Skeletal muscle tissue (tissue), 4 donors: ENCODE results near the gene ANKRD29. TPM values are rescaled to one million over a fixed set of nuclear protein-coding genes. Genes with fewer than 3 reads are reported as not detected.

Source experiments
- H3K27ac ChIP-seq: one replicate; pipeline ENCODE4 v1.7.0; 2013; ENCODE audit warnings: mild to moderate bottlenecking, low read depth, low read length, inconsistent platforms
- H3K27me3 ChIP-seq, 3 donors: one replicate each; pipeline ENCODE4 v1.7.0; 2013; ENCODE audit warnings: low read length in 3 of 3; ENCODE audit not compliant: control insufficient read depth in 3 of 3, insufficient read depth in 3 of 3
- H3K36me3 ChIP-seq, 3 donors: one replicate each; pipeline ENCODE4 v1.7.0; 2013; ENCODE audit warnings: low read length in 3 of 3; ENCODE audit not compliant: control insufficient read depth in 3 of 3, insufficient read depth in 3 of 3
- H3K4me1 ChIP-seq, 3 donors: one replicate each; pipeline ENCODE4 v1.7.0; 2013; ENCODE audit warnings: low read length in 3 of 3, mild to moderate bottlenecking in 3 of 3; ENCODE audit not compliant: control insufficient read depth in 3 of 3, insufficient read depth in 3 of 3
- H3K4me3 ChIP-seq, 3 donors: one replicate each; pipeline ENCODE4 v1.7.0; 2013; ENCODE audit warnings: low read length in 3 of 3
- H3K9ac ChIP-seq, 3 donors: one replicate each; pipeline ENCODE4 v1.7.0; 2013; ENCODE audit warnings: low read length in 3 of 3, mild to moderate bottlenecking in 3 of 3, moderate library complexity in 2 of 3, low read depth in 1 of 3
- H3K9me3 ChIP-seq, 3 donors: one replicate each; pipeline ENCODE4 v1.7.0; 2013; ENCODE audit warnings: low read length in 3 of 3; ENCODE audit not compliant: control insufficient read depth in 3 of 3
- total RNA-seq: library from RNA; depleted of rRNA; stranded (reverse); fragments of >200 nt; gene quantifications from one replicate; pipeline ENCODE4 v1.2.3, GENCODE V29; 2014
- donor health status: Osteomylitis.

Gene ANKRD29
- total RNA-seq, 1 donor from 2014 or later = 3.7 TPM

DNA sequence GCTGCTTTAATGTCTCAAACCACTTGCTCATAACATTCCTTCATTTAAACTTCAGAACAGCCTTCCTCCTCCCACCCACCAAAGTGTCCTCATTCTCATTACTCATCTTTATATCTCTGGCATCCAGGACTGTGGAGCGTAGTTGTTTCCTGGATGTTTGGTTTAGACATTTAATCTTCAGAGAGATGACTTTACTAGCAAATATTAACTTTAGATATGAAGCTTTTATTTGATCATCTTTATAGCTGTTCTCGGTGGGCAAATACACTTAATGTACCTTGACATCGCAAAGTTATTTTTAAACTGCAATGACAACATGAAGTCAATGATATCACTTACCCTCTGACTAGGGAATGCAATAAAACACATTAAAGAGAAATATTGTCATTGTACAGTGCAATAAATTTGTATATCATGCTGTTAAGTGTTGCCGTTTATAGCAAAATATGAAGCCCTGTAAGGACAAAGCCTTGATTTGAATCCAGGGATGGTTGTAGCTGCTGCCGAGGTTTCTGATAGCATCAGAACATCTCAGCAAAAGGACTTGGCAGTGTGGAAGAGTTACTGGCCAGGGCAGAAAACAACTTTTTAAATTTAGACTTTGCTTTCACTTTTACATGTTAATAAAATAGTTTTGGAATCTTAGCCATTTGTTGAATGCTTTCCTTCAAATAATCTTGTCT lies 21.9 kb upstream of the ANKRD29 start:
- no peaks in the 10 kb centered on the region for H3K9me3 ChIP-seq
- peaks cover 5 to 11% (median 11%) of the 10 kb centered on the region in 3 donors for H3K27me3 ChIP-seq
- no peaks in the 10 kb centered on the region for H3K36me3 ChIP-seq
- no peak overlapping the region for H3K4me3 ChIP-seq
- H3K9ac ChIP-seq = no peak overlapping the region
- peaks cover 5 to 8% (median 5%) of the 10 kb centered on the region in 3 donors for H3K4me1 ChIP-seq
- H3K27ac ChIP-seq = no peak overlapping the region

DNA sequence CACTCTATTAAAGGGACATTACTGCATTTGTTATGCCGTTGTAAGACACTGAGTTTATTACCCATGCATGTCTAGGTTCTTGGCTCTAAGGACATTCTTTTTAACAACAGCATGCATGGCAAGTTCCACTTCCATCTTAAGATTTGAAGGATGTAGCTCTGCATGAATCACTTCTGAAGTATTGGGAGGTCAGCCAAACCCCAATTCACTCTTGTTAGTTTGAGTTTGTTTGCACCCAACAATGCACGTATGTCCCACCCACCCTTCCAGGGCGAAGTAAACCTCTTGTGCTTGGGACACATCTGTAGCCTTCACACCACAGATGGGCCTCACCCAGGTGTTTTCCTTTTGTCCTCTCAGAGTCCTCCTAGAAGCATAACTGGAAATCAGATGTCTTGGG lies 21.0 kb upstream of the ANKRD29 start:
- H3K36me3 ChIP-seq = no peaks in the 10 kb centered on the region
- peaks cover 1 to 6% (median 5%) of the 10 kb centered on the region in 3 donors for H3K27me3 ChIP-seq
- no peaks in the 10 kb centered on the region for H3K9me3 ChIP-seq
- H3K4me1 ChIP-seq = peaks cover 0 to under 1% (median under 1%) of the 10 kb centered on the region in 3 donors
- H3K27ac ChIP-seq = no peak overlapping the region
- no peak overlapping the region for H3K9ac ChIP-seq
- H3K4me3 ChIP-seq = no peak overlapping the region

DNA sequence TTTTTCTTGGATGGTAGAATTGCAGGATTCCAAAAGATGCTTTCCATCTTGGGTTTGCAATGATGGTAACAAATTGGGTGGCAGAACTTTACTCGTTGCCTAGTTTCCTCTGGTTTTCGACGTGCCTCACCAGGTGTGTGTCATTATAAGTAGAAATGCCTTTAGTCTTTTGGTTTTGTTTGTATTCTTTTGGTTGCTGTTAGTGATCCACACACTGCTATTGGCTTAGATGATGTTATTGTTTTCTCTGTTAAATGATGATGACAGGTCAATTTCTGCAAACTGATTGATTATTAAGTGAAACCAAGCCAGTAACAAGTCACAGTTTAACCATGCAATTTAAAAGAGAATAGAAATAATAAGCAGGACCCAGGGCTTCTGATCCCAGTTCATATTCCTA lies 20.4 kb upstream of the ANKRD29 start:
- H3K4me1 ChIP-seq = no peaks in the 10 kb centered on the region
- no peak overlapping the region for H3K27ac ChIP-seq
- H3K36me3 ChIP-seq = no peaks in the 10 kb centered on the region
- H3K4me3 ChIP-seq = no peak overlapping the region
- no peak overlapping the region for H3K9ac ChIP-seq
- no peaks in the 10 kb centered on the region for H3K9me3 ChIP-seq
- H3K27me3 ChIP-seq = peaks cover 0 to 5% (median 2%) of the 10 kb centered on the region in 3 donors

- Histone ChIP-seq H3K9me3 (no peaks in the 10 kb centered on the region), H3K36me3 (no peaks in the 10 kb centered on the region), H3K27ac (no peak overlapping the region), H3K4me1 (no peaks in the 10 kb centered on the region), H3K9ac (no peak overlapping the region), H3K27me3 (peaks cover 0 to 2% (median 1%) of the 10 kb centered on the region in 3 donors), H3K4me3 (no peak overlapping the region)
Observed at GRCh38 chr18:23682472-23682871, 19.8 kb upstream of the ANKRD29 start.

GRCh38 chr18:23682045-23682444 lies 19.3 kb upstream of the ANKRD29 start:
- H3K36me3 ChIP-seq = no peaks in the 10 kb centered on the region
- H3K4me3 ChIP-seq = no peak overlapping the region
- H3K9ac ChIP-seq = no peak overlapping the region
- peaks cover 0 to 2% (median 0%) of the 10 kb centered on the region in 3 donors for H3K27me3 ChIP-seq
- H3K9me3 ChIP-seq = no peaks in the 10 kb centered on the region
- H3K4me1 ChIP-seq = no peaks in the 10 kb centered on the region
- H3K27ac ChIP-seq = no peak overlapping the region

- Histone ChIP-seq H3K36me3 (no peaks in the 10 kb centered on the region), H3K27ac (no peak overlapping the region), H3K9me3 (peaks cover 0 to 2% (median 0%) of the 10 kb centered on the region in 3 donors), H3K4me1 (peaks cover 0 to 3% (median 2%) of the 10 kb centered on the region in 3 donors), H3K9ac (no peak overlapping the region), H3K4me3 (no peak overlapping the region), H3K27me3 (no peaks in the 10 kb centered on the region)
Observed at GRCh38 chr18:23675896-23676295, 13.2 kb upstream of the ANKRD29 start.

DNA sequence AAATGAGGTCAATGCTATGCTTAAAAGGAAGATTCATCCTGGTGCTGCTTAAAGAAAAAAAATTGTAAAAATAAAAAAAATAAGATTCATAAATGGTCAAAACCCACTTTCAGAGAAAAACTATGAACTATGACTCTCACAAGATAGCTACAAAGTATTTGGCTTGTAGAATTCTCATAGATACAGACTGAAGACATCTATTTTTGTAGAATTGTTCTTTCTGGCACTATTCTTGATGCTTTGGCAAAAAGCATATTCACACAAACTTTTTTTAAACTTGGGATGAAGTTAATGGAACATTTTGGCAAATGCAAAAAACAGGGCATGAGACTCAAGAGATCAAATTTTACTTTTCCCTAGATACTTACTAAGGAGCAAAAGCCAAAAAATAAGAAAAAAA lies 12.5 kb upstream of the ANKRD29 start:
- Histone ChIP-seq H3K27me3 (no peaks in the 10 kb centered on the region), H3K9me3 (peaks cover 0 to 2% (median 0%) of the 10 kb centered on the region in 3 donors), H3K4me3 (no peak overlapping the region), H3K9ac (no peak overlapping the region), H3K36me3 (no peaks in the 10 kb centered on the region), H3K27ac (no peak overlapping the region), H3K4me1 (peaks cover 0 to 3% (median 2%) of the 10 kb centered on the region in 3 donors)

- H3K36me3 ChIP-seq = no peaks in the 10 kb centered on the region
- H3K27ac ChIP-seq = no peak overlapping the region
- H3K9ac ChIP-seq = no peak overlapping the region
- peaks cover 2 to 4% (median 3%) of the 10 kb centered on the region in 3 donors for H3K4me1 ChIP-seq
- no peaks in the 10 kb centered on the region for H3K27me3 ChIP-seq
- no peak overlapping the region for H3K4me3 ChIP-seq
- H3K9me3 ChIP-seq = peaks cover 0 to 2% (median 0%) of the 10 kb centered on the region in 3 donors
Observed at GRCh38 chr18:23673725-23674124, 11.0 kb upstream of the ANKRD29 start.

- H3K36me3 ChIP-seq = no peaks in the 10 kb centered on the region
- H3K9ac ChIP-seq = no peak overlapping the region
- H3K4me3 ChIP-seq = no peak overlapping the region
- H3K27ac ChIP-seq = no peak overlapping the region
- peaks cover 0 to 4% (median 0%) of the 10 kb centered on the region in 3 donors for H3K27me3 ChIP-seq
- H3K9me3 ChIP-seq = peaks cover 0 to 2% (median 0%) of the 10 kb centered on the region in 3 donors
- H3K4me1 ChIP-seq = peaks cover 2 to 4% (median 3%) of the 10 kb centered on the region in 3 donors
Observed at GRCh38 chr18:23671564-23671963, 8.9 kb upstream of the ANKRD29 start.

- Histone ChIP-seq H3K9me3 (no peaks in the 10 kb centered on the region), H3K4me1 (peaks cover 2 to 4% (median 3%) of the 10 kb centered on the region in 3 donors), H3K36me3 (no peaks in the 10 kb centered on the region), H3K27me3 (peaks cover 0 to 5% (median 2%) of the 10 kb centered on the region in 3 donors), H3K9ac (no peak overlapping the region), H3K4me3 (no peak overlapping the region), H3K27ac (no peak overlapping the region)
Observed at GRCh38 chr18:23669804-23670405, 7.2 kb upstream of the ANKRD29 start.
